ENCODE results near the gene PPP2R2B.

The PPP2R2B gene

GRCh38 chr5:146878476-146879172 lies at the start of gene PPP2R2B:
PPP2R2B (minus strand) TSS chr5:146878757.
- H3K4me1 ChIP-seq (ENCODE audit: control insufficient read depth, insufficient read depth, low read length), result peaks cover 48% of the 10 kb centered on the region
- peak within 1 kb of the TSS; percentile 81 for H3K4me3 ChIP-seq (ENCODE audit: low read depth, low read length)
- peaks cover 40% of the 10 kb centered on the region for H3K27me3 ChIP-seq (ENCODE audit: control insufficient read depth, insufficient read depth, low read length)
- H3K27ac ChIP-seq (ENCODE audit: low read depth, low read length), result no peak within 1 kb of the TSS
- H3K9ac ChIP-seq (ENCODE audit: low read depth, low read length), result peak within 1 kb of the TSS; percentile 22; the same call in 1 of the 2 replicates
- no peaks in the 10 kb centered on the region for H3K36me3 ChIP-seq (ENCODE audit: control insufficient read depth, insufficient read depth, low read length)
- H3K9me3 ChIP-seq (ENCODE audit: control insufficient read depth, insufficient read depth, low read length), result no peaks in the 10 kb centered on the region

DNA sequence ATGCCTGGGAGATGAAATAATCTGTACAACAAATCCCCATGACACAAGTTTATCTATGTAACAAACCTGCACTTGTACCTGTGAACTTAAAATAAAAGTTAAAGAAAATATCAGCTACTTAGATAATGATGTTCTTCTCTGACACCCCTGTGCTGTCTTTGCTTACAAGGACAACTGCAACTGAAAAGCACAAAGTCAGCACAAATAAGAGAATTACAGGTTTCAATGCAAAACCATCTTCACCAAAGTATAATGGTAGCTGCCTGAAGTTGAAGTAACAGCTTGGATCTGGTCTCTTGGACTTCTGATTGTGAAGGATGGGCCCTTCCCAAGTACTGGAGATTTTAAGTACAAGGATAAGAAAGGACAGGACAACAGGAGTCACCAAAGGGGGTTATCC lies 45.6 kb upstream of the PPP2R2B start:
- Histone ChIP-seq H3K36me3 (ENCODE audit: control insufficient read depth, insufficient read depth, low read length) (no peaks in the 10 kb centered on the region), H3K4me1 (ENCODE audit: control insufficient read depth, insufficient read depth, low read length) (peaks cover 14% of the 10 kb centered on the region), H3K9me3 (ENCODE audit: control insufficient read depth, insufficient read depth, low read length) (no peaks in the 10 kb centered on the region), H3K27ac (ENCODE audit: low read depth, low read length) (no peak overlapping the region), H3K27me3 (ENCODE audit: control insufficient read depth, insufficient read depth, low read length) (no peaks in the 10 kb centered on the region), H3K4me3 (ENCODE audit: low read depth, low read length) (no peak overlapping the region), H3K9ac (ENCODE audit: low read depth, low read length) (no peak overlapping the region)

GRCh38 chr5:146921225-146921624 lies 42.7 kb upstream of the PPP2R2B start:
- peaks cover 30% of the 10 kb centered on the region for H3K4me1 ChIP-seq (ENCODE audit: control insufficient read depth, insufficient read depth, low read length)
- H3K27ac ChIP-seq (ENCODE audit: low read depth, low read length), result no peak overlapping the region
- no peaks in the 10 kb centered on the region for H3K36me3 ChIP-seq (ENCODE audit: control insufficient read depth, insufficient read depth, low read length)
- H3K27me3 ChIP-seq (ENCODE audit: control insufficient read depth, insufficient read depth, low read length), result no peaks in the 10 kb centered on the region
- H3K9ac ChIP-seq (ENCODE audit: low read depth, low read length), result no peak overlapping the region
- H3K9me3 ChIP-seq (ENCODE audit: control insufficient read depth, insufficient read depth, low read length), result no peaks in the 10 kb centered on the region
- no peak overlapping the region for H3K4me3 ChIP-seq (ENCODE audit: low read depth, low read length)

DNA sequence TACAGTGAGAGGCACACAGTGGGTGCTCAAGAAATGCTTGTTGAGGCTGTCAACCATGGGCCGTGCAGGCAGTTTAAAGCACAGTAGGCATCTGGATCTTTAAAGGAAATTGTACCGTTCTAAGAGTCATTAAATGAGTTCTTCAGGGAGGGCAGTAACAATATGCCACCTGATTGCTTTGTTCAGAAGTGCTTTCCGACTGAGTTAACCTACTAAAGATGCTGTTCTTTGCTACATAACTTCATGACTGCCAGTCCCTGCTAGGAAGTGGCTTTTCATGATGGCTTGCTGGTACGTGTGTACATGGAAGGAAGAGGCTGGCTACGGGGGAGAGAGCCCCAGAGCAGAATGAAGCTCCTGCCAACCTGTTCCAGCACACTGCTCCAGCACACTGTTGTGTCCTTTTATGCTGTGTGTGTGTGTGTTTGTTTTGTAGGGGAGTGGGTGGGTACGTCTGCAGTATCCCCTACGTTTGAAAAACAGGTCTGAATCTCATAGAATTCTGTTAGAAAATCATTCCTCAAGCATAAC lies 41.9 kb upstream of the PPP2R2B start:
- H3K9ac ChIP-seq (ENCODE audit: low read depth, low read length), result no peak overlapping the region
- H3K36me3 ChIP-seq (ENCODE audit: control insufficient read depth, insufficient read depth, low read length), result no peaks in the 10 kb centered on the region
- H3K4me1 ChIP-seq (ENCODE audit: control insufficient read depth, insufficient read depth, low read length), result peaks cover 30% of the 10 kb centered on the region
- no peaks in the 10 kb centered on the region for H3K27me3 ChIP-seq (ENCODE audit: control insufficient read depth, insufficient read depth, low read length)
- H3K9me3 ChIP-seq (ENCODE audit: control insufficient read depth, insufficient read depth, low read length), result no peaks in the 10 kb centered on the region
- no peak overlapping the region for H3K27ac ChIP-seq (ENCODE audit: low read depth, low read length)
- H3K4me3 ChIP-seq (ENCODE audit: low read depth, low read length), result no peak overlapping the region

DNA sequence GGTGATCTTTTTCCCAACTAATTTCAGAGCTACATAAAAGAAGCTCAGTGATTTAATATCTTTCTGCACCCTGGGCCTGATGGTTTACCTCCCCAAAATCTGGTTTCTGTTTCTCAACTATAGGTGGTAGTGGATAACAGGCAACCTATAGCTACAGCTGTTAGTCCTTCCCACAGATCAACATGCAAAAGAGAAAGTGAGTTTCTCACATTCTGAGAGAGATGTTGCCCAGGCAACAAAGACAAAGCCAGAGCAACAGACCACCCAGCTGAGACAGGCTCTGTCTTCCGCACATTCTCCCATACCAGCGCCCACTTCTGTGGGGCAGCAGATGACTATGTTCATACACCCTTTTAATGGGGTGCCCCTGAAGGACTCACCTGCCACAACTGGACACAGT lies 40.7 kb upstream of the PPP2R2B start:
- peak overlapping the region; percentile 50 for H3K27ac ChIP-seq (ENCODE audit: low read depth, low read length)
- no peaks in the 10 kb centered on the region for H3K9me3 ChIP-seq (ENCODE audit: control insufficient read depth, insufficient read depth, low read length)
- no peaks in the 10 kb centered on the region for H3K36me3 ChIP-seq (ENCODE audit: control insufficient read depth, insufficient read depth, low read length)
- H3K4me3 ChIP-seq (ENCODE audit: low read depth, low read length), result no peak overlapping the region
- 0 out of 2 replicates have a peak overlapping the region, but pooled peaks have one; percentile 23 for H3K9ac ChIP-seq (ENCODE audit: low read depth, low read length)
- no peaks in the 10 kb centered on the region for H3K27me3 ChIP-seq (ENCODE audit: control insufficient read depth, insufficient read depth, low read length)
- peaks cover 30% of the 10 kb centered on the region for H3K4me1 ChIP-seq (ENCODE audit: control insufficient read depth, insufficient read depth, low read length)

DNA sequence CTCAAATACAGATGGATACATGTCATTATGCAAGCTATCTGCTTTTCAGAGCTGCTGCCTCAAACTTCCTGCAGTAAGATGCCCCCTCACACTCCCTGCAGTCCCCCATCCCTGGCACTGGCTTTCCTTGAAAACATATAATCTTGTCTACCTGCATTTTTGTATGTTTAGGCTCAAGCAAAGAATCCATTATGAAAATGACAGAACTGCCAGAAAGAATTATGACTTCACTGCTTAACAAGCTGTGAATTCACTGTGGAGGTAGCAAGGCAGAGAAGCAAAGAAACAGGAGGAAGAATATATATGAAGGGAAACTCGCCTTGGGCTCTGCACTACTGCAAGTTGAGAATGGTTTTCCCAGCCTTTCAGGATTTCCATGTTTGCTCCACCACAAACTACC lies 39.4 kb upstream of the PPP2R2B start:
- Histone ChIP-seq H3K4me3 (ENCODE audit: low read depth, low read length) (no peak overlapping the region), H3K36me3 (ENCODE audit: control insufficient read depth, insufficient read depth, low read length) (no peaks in the 10 kb centered on the region), H3K9me3 (ENCODE audit: control insufficient read depth, insufficient read depth, low read length) (no peaks in the 10 kb centered on the region), H3K27me3 (ENCODE audit: control insufficient read depth, insufficient read depth, low read length) (no peaks in the 10 kb centered on the region), H3K27ac (ENCODE audit: low read depth, low read length) (no peak overlapping the region), H3K4me1 (ENCODE audit: control insufficient read depth, insufficient read depth, low read length) (peaks cover 30% of the 10 kb centered on the region), H3K9ac (ENCODE audit: low read depth, low read length) (no peak overlapping the region)

DNA sequence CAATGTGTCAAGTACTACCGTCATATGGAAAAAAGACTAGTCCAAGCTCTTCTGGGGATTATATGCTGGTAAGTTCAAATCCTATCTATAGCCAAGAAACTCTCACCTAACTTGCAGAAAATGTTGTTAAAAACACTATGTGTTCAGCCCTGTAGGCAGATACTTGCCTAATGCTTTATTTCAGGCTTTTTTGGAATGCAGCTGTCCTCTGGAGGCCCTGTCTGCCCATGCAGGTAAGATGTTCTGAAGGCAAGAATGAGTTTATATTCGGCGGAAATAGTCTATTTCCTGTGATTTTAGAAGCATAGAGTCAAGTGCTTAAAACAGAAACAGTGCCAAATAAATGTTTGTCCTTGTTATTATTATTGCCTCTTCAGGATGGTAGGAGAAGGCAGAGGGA lies 34.3 kb upstream of the PPP2R2B start:
- Histone ChIP-seq H3K9me3 (ENCODE audit: control insufficient read depth, insufficient read depth, low read length) (no peaks in the 10 kb centered on the region), H3K9ac (ENCODE audit: low read depth, low read length) (no peak overlapping the region), H3K4me1 (ENCODE audit: control insufficient read depth, insufficient read depth, low read length) (0 out of 2 replicates have a peak, but pooled peaks cover 4% of the 10 kb centered on the region), H3K4me3 (ENCODE audit: low read depth, low read length) (no peak overlapping the region), H3K27ac (ENCODE audit: low read depth, low read length) (no peak overlapping the region), H3K36me3 (ENCODE audit: control insufficient read depth, insufficient read depth, low read length) (no peaks in the 10 kb centered on the region), H3K27me3 (ENCODE audit: control insufficient read depth, insufficient read depth, low read length) (no peaks in the 10 kb centered on the region)

DNA sequence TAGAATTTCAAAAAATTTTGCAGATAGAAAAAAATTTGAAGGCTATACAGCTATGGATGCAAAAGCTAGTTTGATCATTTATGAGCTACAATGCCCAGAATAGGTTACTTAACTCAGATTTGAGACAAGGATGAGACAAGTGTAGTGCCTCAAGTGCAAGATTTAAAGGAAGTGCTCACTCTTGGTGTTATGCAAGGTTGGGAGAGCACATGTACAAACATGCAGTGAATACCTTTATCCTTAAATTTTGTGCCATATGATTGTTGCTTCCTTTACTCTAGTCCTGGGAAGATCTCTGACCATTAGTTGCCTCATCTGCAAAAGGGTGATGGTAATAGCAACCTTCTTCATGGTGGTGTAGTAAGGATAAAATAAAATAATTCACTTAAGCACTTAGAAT lies 31.7 kb upstream of the PPP2R2B start:
- no peaks in the 10 kb centered on the region for H3K4me1 ChIP-seq (ENCODE audit: control insufficient read depth, insufficient read depth, low read length)
- no peaks in the 10 kb centered on the region for H3K9me3 ChIP-seq (ENCODE audit: control insufficient read depth, insufficient read depth, low read length)
- no peak overlapping the region for H3K27ac ChIP-seq (ENCODE audit: low read depth, low read length)
- H3K9ac ChIP-seq (ENCODE audit: low read depth, low read length), result no peak overlapping the region
- no peaks in the 10 kb centered on the region for H3K36me3 ChIP-seq (ENCODE audit: control insufficient read depth, insufficient read depth, low read length)
- no peaks in the 10 kb centered on the region for H3K27me3 ChIP-seq (ENCODE audit: control insufficient read depth, insufficient read depth, low read length)
- no peak overlapping the region for H3K4me3 ChIP-seq (ENCODE audit: low read depth, low read length)

- no peaks in the 10 kb centered on the region for H3K9me3 ChIP-seq (ENCODE audit: control insufficient read depth, insufficient read depth, low read length)
- H3K27ac ChIP-seq (ENCODE audit: low read depth, low read length), result no peak overlapping the region
- no peaks in the 10 kb centered on the region for H3K27me3 ChIP-seq (ENCODE audit: control insufficient read depth, insufficient read depth, low read length)
- H3K4me1 ChIP-seq (ENCODE audit: control insufficient read depth, insufficient read depth, low read length), result no peaks in the 10 kb centered on the region
- H3K9ac ChIP-seq (ENCODE audit: low read depth, low read length), result no peak overlapping the region
- no peaks in the 10 kb centered on the region for H3K36me3 ChIP-seq (ENCODE audit: control insufficient read depth, insufficient read depth, low read length)
- H3K4me3 ChIP-seq (ENCODE audit: low read depth, low read length), result no peak overlapping the region
Observed at GRCh38 chr5:146909255-146910068, 30.9 kb upstream of the PPP2R2B start.

DNA sequence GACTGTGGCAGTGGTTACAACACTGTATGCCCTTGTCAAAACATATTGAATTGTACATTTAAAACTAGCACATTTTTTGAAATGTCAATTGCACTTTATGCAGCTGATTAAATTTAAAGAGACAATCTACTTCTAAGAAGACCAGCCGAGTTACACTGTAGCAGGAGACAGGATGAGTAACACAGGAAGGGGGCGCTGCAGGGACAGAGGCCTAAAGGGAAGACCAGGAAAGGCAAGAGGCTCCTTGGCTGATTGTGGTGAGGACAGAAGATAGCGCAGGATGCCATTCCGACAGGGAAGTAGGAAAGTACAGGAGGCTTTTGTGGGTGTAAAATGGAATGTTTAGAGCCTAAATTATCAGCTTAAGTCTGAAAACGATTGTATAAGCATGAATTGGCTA lies 28.2 kb upstream of the PPP2R2B start:
- no peak overlapping the region for H3K9ac ChIP-seq (ENCODE audit: low read depth, low read length)
- no peaks in the 10 kb centered on the region for H3K9me3 ChIP-seq (ENCODE audit: control insufficient read depth, insufficient read depth, low read length)
- H3K4me3 ChIP-seq (ENCODE audit: low read depth, low read length), result no peak overlapping the region
- H3K4me1 ChIP-seq (ENCODE audit: control insufficient read depth, insufficient read depth, low read length), result no peaks in the 10 kb centered on the region
- H3K36me3 ChIP-seq (ENCODE audit: control insufficient read depth, insufficient read depth, low read length), result no peaks in the 10 kb centered on the region
- no peaks in the 10 kb centered on the region for H3K27me3 ChIP-seq (ENCODE audit: control insufficient read depth, insufficient read depth, low read length)
- no peak overlapping the region for H3K27ac ChIP-seq (ENCODE audit: low read depth, low read length)

DNA sequence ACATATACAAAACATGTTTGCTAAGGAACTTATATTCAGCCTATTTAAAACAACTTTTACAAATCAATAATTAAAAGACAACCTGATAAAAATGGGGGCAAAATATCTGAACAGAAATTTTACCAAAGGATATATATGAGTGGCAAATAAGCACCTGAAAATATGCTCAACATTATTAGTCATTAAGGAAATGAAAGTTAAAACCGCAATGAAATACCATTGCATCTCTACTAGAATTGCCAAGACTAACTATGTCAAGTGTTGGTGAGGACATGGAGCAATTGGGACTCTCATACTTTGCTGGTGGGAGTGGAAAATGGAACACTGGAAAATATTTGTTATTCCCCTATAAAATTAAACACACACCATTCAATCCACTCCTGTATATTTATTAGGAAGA lies 26.3 kb upstream of the PPP2R2B start:
- no peaks in the 10 kb centered on the region for H3K36me3 ChIP-seq (ENCODE audit: control insufficient read depth, insufficient read depth, low read length)
- no peaks in the 10 kb centered on the region for H3K27me3 ChIP-seq (ENCODE audit: control insufficient read depth, insufficient read depth, low read length)
- H3K27ac ChIP-seq (ENCODE audit: low read depth, low read length), result no peak overlapping the region
- no peaks in the 10 kb centered on the region for H3K9me3 ChIP-seq (ENCODE audit: control insufficient read depth, insufficient read depth, low read length)
- no peak overlapping the region for H3K4me3 ChIP-seq (ENCODE audit: low read depth, low read length)
- no peaks in the 10 kb centered on the region for H3K4me1 ChIP-seq (ENCODE audit: control insufficient read depth, insufficient read depth, low read length)
- no peak overlapping the region for H3K9ac ChIP-seq (ENCODE audit: low read depth, low read length)
